ENCODE data around the gene CYP2U1.

The CYP2U1 gene

DNA sequence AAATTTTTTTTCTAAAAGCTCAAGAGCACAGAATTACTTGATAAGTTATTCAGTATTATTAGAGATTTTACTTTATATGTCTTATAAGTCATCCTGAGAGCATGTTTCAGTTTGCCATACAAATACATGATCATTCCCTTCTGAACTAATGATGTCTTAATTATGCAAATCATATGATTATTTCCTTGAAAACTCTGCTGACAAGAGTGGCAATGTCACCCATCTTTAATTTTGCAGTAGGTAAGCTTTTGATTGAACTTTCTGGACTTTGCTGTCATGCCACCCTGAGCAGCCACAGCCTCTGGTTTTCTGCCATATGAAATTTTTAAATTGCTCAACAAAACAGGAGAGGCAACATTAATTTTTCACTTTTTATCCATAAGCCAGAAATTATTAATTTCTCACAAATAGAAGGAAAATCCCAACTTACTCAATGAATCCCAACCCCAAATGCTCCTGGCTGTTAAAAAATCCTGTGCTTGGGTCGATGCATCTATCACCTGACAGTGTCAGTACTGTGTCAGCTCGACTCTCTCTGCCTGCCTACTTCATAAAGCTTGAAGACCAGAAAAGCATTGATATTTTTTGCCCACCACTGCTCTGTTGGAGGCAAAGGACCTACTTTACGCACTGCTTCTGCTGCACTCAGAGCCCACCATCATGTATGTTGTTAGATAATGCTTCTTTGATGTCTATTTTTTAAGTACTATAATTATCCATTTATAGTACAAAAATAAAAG is 46.8 kb downstream of the CYP2U1 start:
- DNase-seq (ENCODE audit: low spot score) = no peak
- TF ChIP-seq, protein P1, sequence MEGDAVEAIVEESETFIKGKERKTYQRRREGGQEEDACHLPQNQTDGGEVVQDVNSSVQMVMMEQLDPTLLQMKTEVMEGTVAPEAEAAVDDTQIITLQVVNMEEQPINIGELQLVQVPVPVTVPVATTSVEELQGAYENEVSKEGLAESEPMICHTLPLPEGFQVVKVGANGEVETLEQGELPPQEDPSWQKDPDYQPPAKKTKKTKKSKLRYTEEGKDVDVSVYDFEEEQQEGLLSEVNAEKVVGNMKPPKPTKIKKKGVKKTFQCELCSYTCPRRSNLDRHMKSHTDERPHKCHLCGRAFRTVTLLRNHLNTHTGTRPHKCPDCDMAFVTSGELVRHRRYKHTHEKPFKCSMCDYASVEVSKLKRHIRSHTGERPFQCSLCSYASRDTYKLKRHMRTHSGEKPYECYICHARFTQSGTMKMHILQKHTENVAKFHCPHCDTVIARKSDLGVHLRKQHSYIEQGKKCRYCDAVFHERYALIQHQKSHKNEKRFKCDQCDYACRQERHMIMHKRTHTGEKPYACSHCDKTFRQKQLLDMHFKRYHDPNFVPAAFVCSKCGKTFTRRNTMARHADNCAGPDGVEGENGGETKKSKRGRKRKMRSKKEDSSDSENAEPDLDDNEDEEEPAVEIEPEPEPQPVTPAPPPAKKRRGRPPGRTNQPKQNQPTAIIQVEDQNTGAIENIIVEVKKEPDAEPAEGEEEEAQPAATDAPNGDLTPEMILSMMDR (IDR thresholded peaks at IDR 0.05; ENCODE audit: extremely low read depth, insufficient read depth, missing control alignments) = no peak
- in situ Hi-C loops (cut with MboI; ENCODE audit: low pct_unique_long_range_greater_than_20kb, low sequenced_read_pairs, unreplicated experiment) = no loop called here

DNA sequence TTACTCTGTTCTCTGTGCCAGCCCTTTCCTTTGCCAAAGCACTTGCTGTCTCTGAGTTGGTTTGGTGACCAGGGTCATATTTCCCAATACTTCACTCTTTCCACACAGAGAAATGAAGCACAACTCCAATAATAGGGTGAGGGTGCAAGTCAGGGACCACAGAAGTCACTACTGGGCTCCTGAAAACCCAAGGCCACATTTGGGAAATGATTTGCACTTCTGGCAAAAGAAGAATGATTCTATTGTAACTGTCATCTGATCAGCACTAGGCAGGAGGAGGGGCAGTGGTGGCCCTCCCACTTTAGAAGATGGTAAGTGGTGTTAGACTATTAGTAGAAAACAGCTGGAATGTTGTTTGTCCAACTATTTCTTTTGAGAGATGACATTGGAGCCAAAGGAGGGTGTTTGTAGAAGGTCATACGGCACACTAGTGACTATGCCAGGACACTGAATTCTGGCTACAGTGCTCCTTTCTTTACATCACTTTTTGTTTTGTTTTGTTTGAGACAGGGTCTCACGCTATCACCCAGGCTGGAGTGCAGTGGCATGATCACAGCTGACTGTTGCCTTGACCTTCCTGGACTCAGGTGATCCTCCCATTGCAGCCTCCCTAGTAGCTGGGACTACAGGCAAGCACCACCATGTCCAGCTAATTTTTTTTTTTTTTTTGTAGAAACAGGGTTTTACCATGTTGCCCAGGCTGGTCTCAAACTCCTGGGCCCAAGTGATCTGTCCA is 47.5 kb downstream of the CYP2U1 start:
- TF ChIP-seq, protein P1 (IDR thresholded peaks at IDR 0.05; ENCODE audit: extremely low read depth, insufficient read depth, missing control alignments) = no peak
- no peak for DNase-seq (ENCODE audit: low spot score)
- in situ Hi-C loops (cut with MboI; ENCODE audit: low pct_unique_long_range_greater_than_20kb, low sequenced_read_pairs, unreplicated experiment) = no loop called here

DNA sequence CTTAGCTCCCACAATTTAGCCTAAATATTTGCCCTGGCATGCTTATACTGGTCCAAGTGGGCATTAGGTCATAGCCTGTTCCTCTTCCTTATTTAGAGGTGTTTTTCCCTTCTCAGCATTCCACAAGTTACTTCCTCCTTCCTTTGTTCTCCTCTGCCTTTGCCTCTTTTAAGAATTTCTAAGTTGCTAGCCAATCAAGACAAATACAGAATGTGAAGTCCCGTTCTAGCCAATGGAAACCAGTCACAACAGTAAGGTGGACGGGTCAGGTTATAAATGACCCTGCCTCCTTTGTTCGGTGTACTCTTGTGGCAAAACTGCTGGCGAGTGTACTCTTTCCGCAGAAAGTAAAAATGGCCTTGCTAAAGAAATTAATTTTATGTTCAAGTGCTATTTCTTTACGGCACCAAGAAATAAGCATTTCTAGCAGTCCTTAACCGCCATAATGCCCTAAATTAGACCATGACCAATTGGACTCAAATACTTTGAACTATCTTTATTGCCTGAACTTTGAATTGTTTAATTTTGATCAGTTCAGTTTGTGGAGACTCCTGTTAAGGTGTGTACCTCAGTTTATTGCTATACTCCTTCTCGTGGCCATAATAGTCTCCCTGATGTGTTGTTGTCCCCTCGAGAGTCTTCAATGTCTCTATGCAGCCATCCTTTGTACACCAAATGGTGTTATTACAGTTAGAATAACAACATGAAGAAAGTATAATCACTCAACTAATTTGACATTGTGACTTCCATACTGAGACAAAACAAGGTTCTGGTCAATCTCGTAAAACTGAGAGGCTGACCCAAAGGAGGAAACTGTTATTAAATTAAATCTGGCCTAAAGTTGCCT is 56.8 kb downstream of the CYP2U1 start:
- no peak for DNase-seq (ENCODE audit: low spot score)
- in situ Hi-C loops (cut with MboI; ENCODE audit: low pct_unique_long_range_greater_than_20kb, low sequenced_read_pairs, unreplicated experiment) = no loop called here
- TF ChIP-seq, protein P1 (IDR thresholded peaks at IDR 0.05; ENCODE audit: extremely low read depth, insufficient read depth, missing control alignments) = no peak

DNA sequence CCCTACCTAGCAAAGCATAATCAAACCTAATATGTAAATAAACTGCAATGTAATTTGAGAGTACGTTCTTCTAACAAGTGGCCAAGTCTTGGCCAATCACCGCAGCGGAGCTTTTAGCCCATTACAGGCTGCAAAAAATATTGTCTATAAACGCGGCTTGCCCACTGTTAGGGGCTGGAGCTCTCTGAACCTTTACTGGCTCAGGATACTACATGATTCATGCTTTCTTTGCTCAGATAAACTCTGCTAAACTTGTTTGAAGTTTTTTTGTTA is 57.4 kb downstream of the CYP2U1 start:
- DNase-seq (ENCODE audit: low spot score) = no peak
- in situ Hi-C loops (cut with MboI; ENCODE audit: low pct_unique_long_range_greater_than_20kb, low sequenced_read_pairs, unreplicated experiment) = no loop called here
- TF ChIP-seq, protein P1 (IDR thresholded peaks at IDR 0.05; ENCODE audit: extremely low read depth, insufficient read depth, missing control alignments) = no peak

DNA sequence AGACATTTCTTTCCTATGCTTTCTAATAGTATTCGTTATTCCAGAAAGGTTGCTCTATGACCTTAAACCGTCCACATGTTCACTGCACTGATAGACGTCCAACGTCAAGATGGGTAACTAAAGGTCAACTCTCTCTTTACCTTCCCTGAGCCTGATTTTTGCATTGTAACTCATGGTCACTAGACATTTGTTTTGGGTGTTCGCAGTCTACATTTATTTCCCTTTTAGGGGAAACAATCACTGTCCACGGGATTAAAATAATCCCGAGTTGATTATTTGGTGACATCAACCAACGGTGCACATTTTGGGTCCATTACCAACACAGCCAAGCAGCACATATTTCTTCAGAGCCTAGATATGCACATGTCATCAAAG is 57.8 kb downstream of the CYP2U1 start:
- TF ChIP-seq, protein P1 (IDR thresholded peaks at IDR 0.05; ENCODE audit: extremely low read depth, insufficient read depth, missing control alignments) = no peak
- DNase-seq (ENCODE audit: low spot score) = no peak
- in situ Hi-C loops (cut with MboI; ENCODE audit: low pct_unique_long_range_greater_than_20kb, low sequenced_read_pairs, unreplicated experiment) = no loop called here

GRCh38 chr4:107989537-107990386 is 58.4 kb downstream of the CYP2U1 start, which contains the start of gene HADH:
TSS of gene HADH (plus strand) at chr4:107989889. CDS start at chr4:107989933, 44 bp downstream.
- peak; percentile 96 for DNase-seq (ENCODE audit: low spot score)
- TF ChIP-seq, protein P1 (IDR thresholded peaks at IDR 0.05; ENCODE audit: extremely low read depth, insufficient read depth, missing control alignments) = no peak
- in situ Hi-C loops (cut with MboI; ENCODE audit: low pct_unique_long_range_greater_than_20kb, low sequenced_read_pairs, unreplicated experiment) = no loop called here

Measured in GM13977 (cell line).